ENCODE results near the gene ASCL4.

GRCh38 chr12:107732365-107732764 is 42.1 kb upstream of the ASCL4 start:
- TF ChIP-seq CTCF (IDR thresholded peaks at IDR 0.05; ENCODE audit: low read length), result no peak
- no peak for TF ChIP-seq EZH2 (IDR thresholded peaks at IDR 0.05; ENCODE audit: borderline replicate concordance, low read length)
